NCI-H2107 treated with DMSO at 0.1 percent for 48 hours (cell line): ENCODE data around the gene BUD23.
"Not testable (repeated sequence)": the region's sequence is repeated elsewhere in the genome, so short reads cannot be mapped to it uniquely, and the experiment has no call there.

Experiments
- DNase-seq: peaks from one replicate; lab custom pipeline; 2025; ENCODE audit not compliant: unreplicated experiment; lab: John Stamatoyannopoulos, UW

The BUD23 gene

GRCh38 chr7:73700581-73701134 lies 17.3 kb downstream of the BUD23 start:
- DNase-seq: no peak

DNA sequence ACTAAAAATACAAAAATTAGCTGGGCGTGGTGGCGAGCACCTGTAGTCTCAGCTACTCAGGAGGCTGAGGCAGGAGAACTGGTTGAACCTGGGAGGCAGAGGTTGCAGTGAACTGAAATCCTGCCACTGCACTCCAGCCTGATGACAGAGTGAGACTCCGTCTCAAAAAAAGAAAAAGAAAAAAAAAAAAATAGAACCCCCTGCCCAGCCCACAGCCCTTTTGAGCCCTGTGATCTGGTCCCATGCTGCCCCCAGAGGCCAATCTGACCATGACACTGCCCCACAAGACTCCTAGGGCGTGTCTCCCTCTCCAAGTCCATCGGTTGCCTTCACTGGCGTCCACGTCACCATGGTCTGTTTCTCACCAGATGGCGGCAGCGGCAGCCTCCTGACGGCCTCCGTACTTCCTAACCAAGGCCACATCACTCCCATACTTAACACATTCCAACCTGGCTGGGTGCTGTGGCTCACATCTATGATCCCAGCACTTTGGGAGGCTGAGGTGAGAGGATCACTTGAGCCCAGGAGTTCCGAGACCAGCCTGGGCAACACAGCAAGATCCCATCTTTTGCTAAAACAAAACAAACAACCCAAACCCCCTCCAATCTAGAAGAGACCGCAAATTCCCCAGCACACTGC lies 18.1 kb downstream of the BUD23 start:
- DNase-seq: no peak

DNA sequence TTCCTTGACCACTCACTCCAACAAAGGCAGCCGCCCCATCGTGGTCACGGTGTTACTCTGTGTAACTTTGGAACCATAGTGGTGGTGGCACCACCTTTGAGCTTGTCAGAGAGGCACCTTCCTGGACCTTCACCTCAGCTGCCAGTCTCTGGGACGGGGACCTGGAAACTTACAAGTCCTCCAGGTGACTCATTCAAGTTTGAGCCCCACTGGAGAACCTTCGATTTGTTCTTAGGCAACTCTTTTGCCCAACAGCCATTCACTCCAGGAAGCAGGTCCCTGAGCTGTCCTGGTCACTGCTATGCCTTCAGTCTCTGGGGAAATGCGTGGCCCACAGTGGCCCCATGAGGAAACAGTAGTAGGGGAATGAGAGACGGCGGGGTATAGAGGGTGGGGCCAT lies 18.8 kb downstream of the BUD23 start:
- no peak for DNase-seq

GRCh38 chr7:73702665-73703064 lies 19.3 kb downstream of the BUD23 start:
- no peak for DNase-seq

- DNase-seq: no peak
Observed at GRCh38 chr7:73703225-73703624, 19.8 kb downstream of the BUD23 start.

GRCh38 chr7:73703757-73704639 lies 20.6 kb downstream of the BUD23 start:
- DNase-seq: no peak

DNA sequence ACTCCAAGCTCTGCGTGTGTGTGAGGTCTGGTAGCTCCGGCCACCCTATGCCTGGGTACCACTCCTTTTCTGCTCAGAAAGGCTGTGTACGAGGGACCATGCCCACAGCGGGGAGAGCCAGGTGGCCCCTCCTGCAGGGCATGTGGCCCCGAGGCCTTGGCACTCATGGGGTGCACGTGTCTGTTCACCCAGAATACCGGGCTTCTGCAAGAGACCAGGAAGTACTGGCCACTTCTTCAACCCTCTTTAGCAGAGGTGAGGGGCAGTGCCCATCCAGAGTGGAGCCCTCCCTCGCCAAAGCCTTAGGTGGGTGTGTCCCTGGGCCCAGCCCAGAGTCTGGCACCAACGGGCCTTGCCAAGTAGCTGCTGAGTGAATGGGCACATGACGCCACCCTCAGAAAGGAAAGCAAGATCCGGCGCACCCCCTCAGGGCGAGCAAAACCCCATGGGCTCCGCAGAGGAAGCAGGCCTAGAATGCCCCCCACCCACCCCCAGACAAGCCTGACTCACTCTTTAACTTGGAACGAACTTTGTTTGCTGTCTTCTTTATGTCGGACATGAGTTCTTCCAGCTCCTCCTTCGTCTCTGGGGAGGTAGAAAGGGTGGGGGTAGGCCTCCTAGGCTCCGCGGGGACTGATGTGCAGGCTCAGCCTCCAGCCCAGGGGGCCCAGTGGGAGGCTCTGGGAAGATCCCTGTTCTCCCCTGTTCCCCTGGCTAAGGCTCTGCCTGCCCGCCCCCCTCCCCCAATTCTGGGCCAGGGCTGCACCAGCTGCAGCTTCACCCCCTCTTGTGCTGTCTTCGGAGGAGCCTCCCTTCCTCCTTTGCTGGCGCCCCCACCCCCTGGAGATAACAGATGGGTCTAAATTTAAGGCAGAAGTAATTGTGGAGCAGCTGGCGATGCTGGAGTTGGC lies 21.5 kb downstream of the BUD23 start:
- no peak for DNase-seq

GRCh38 chr7:73705551-73705920 lies 22.1 kb downstream of the BUD23 start:
- no peak for DNase-seq

GRCh38 chr7:73706126-73707044 lies 23.0 kb downstream of the BUD23 start:
- peak; percentile 29 for DNase-seq

GRCh38 chr7:73707045-73707631 lies 23.7 kb downstream of the BUD23 start:
- peak; percentile 83 for DNase-seq

GRCh38 chr7:73708961-73709549 lies 25.7 kb downstream of the BUD23 start:
- DNase-seq: no peak

GRCh38 chr7:73712773-73713172 lies 29.4 kb downstream of the BUD23 start:
- DNase-seq: no peak

- DNase-seq: not testable (repeated sequence)
Observed at GRCh38 chr7:73713319-73713718, 29.9 kb downstream of the BUD23 start.

DNA sequence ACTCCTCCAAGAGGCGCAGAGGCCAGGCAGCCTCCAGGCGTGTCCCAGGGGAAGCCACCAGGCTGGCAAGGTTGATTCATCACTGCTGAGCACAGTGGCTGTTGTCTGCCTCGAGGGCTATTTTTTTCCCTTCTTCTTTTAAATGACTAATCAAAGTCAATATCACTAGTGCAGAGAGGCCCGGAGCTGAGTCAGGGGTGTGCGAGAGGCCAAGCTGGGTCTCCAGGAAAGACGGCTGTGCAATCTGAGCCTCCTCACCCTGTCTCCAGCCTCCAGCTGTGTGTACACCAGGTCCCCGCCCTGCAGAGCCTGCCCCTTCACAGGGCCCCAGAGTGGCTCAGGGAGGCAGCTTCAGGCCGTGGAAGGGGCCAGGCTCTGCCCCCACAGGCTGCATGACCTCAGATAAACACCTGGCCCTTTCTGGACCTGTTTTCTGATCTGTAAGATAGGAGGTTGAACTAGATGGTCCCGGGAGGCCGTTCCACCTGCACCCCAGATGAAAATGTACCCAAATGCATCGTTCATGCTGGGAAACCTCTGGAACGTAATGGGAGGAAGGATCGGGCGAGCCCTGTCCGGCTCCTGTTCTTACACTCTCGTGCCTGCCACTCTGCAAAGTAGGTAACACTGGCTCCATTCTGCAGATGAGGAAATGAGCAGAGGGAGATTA lies 32.4 kb downstream of the BUD23 start:
- DNase-seq: peak; percentile 86

DNA sequence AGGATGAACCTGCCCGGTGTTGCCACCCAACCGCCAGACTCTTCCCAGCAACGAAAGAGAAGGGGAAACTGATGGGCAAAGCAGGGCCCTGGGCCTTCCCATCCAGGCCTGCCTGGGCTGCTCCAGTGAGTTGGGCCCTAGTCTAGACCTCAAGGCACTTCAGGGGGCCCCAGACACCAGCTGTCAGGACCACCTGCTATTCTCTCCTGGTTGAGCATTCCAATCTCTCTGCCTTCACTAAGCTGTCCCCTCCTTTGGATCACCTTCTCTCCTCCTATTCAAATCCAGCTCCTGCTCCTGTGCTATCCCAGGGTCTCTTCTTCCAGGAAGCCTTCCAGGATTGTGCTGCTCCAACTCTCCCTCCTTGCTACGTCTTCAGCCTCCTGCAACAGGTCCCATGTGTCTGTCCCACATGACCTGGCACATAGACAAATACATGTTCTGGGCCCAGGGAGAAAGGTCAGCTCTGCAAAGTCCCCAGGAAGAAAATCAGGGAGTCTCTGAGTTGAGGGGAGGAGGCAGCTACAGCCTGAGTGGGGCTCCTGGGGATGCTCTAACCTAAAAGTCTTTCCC lies 33.0 kb downstream of the BUD23 start:
- no peak for DNase-seq

DNA sequence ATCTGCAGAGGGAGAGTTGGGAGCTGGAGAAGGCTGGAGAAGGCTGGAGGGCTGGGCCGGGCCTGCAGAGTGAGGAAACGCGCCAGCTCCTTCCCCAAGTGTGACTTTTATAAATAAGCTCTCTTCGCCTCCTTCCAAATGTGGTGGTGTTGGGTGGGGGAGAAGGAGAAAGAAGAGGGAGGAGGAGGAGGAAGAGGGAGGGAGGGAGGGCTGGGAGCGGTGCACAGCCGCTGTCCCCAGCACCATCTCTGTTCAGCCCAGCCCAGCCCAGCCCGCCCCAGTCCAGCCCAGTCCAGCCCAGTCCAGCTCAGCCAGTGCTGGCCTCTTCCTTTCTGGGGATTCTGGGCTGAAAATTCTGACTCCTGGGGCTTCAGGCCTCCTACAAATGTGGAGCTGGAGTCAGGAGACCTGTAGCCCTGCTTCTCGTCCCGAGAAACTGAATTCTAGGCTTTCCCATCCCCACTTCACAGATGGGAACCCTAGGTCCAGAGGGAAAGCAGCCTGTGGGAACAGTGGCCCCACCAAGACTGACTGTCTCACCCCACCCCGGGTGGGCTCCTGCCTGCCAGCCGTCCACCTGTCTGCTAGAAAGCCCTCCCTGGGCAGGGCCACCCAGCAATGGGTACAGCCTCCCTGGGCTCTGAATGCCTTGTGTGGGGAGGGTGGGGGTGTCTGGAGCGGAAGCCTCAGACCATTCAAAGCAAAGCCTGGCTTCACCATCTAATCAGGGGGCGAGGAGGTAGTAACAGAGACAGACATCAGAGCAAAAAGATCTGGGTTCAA lies 33.8 kb downstream of the BUD23 start:
- no peak for DNase-seq

DNA sequence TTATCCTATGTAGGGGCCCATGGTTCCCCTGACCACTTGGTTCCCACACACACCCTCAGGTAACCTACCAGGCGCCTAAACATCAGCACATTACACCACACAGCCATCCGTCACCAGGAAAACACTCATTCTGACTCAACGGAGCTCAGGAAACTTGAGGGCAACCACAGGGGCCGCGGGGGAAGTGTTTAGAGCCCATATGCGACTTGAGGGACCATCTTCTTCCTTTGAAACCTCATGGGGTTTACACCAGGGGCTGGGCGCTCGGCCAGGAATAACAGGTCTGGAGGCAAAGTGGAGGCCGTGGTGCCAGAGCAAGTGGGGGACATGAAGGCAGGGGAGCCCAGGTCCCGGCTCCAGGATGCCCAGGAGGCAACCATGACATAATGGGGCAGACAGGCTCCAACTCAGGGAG lies 34.6 kb downstream of the BUD23 start:
- DNase-seq: no peak

DNA sequence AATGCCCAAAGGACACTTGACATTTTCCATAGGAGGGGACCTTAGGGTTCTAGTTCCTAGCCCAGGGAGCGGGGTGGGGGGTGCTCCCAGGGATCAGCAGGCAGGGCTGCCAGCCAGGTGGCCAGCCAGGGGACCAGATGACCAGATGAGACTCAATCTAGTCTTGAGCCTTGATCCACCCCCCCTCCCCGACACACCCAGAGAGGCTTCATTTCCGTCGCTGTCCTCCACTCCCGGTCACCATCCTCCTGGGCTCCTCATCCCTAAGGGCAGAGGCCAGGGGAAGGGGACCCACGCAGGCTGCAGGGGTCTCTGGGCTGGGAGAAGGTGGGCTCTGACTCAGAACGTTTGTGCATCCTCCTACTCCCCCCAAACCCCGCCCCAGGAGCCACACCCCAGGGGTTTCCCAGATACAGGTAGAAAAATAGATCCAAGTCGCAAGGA lies 35.1 kb downstream of the BUD23 start:
- no peak for DNase-seq
